Adrenal gland (tissue), 5 donors: ENCODE results near the gene AFMID.

Source experiments
- POLR2A ChIP-seq, 2 donors: fragments of 450-650 bp; IDR thresholded peaks; one replicate each; pipeline ENCODE4 v1.6.1; 2017; ENCODE audit warnings: antibody characterized with exemption in 2 of 2, mild to moderate bottlenecking in 2 of 2, moderate library complexity in 1 of 2
- TF ChIP-seq, protein P1 (sequence below), 6 experiments: fragments of 450-650 bp in 4 of 6; fragments of 200-600 bp in 2 of 6; sonication (generic) in 1 of 6; IDR thresholded peaks; 1 replicate in 5 of 6; 2 replicates in 1 of 6; pipeline versions ENCODE4 v1.5.1 to v1.8.0; 2016 to 2021; ENCODE audit warnings: antibody characterized with exemption in 6 of 6, mild to moderate bottlenecking in 2 of 6, moderate library complexity in 1 of 6
- donor health status: DM: no; HTN: no; CAD: no.

DNA sequence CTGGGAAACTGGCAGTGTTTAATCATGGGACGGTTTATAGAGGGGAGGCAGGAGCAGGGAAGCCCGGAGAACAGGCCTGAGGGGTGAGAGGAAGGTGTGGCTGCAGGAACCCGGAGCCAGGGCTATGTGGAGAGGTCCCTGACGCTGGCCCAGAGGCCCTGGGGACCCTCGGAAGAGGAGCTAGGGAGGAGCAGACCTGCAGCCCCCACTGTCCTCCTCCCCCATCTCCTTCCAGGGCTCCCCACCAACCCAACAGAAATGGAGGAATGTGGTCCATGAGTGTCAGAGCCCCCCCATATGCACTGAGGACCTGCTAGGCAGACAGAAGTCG is 64.6 kb downstream of the AFMID start:
- TF ChIP-seq, protein P1, sequence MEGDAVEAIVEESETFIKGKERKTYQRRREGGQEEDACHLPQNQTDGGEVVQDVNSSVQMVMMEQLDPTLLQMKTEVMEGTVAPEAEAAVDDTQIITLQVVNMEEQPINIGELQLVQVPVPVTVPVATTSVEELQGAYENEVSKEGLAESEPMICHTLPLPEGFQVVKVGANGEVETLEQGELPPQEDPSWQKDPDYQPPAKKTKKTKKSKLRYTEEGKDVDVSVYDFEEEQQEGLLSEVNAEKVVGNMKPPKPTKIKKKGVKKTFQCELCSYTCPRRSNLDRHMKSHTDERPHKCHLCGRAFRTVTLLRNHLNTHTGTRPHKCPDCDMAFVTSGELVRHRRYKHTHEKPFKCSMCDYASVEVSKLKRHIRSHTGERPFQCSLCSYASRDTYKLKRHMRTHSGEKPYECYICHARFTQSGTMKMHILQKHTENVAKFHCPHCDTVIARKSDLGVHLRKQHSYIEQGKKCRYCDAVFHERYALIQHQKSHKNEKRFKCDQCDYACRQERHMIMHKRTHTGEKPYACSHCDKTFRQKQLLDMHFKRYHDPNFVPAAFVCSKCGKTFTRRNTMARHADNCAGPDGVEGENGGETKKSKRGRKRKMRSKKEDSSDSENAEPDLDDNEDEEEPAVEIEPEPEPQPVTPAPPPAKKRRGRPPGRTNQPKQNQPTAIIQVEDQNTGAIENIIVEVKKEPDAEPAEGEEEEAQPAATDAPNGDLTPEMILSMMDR (IDR thresholded peaks at IDR 0.05): no peak
- TF ChIP-seq POLR2A (IDR thresholded peaks at IDR 0.05): no peak
